Smooth muscle cell (in vitro differentiated cells): ENCODE data around the gene RPS6KB2. TPM values are rescaled to one million over a fixed set of nuclear protein-coding genes. Genes with fewer than 3 reads are reported as not detected.

Source experiments
- DNase-seq: peaks from one replicate; lab custom pipeline; 2025; ENCODE audit not compliant: unreplicated experiment; lab: John Stamatoyannopoulos, UW
- H2AFZ ChIP-seq: fragments of 200-600 bp; sonication (generic); 2 replicates; pipeline ENCODE4 v1.6.0; 2016; ENCODE audit warnings: antibody characterized with exemption, low read depth, mild to moderate bottlenecking
- H3F3A ChIP-seq: fragments of 200-600 bp; sonication (generic); 2 replicates; pipeline ENCODE4 v1.6.0; 2017; ENCODE audit warnings: antibody characterized with exemption, low read depth
- H3K27ac ChIP-seq: fragments of 200-600 bp; sonication (generic); 2 replicates; pipeline ENCODE4 v1.5.1; 2016; ENCODE audit warnings: low read depth, mild to moderate bottlenecking
- H3K27me3 ChIP-seq: fragments of 200-600 bp; sonication (generic); 2 replicates; pipeline ENCODE4 v1.6.1; 2016; ENCODE audit warnings: low read depth, mild to moderate bottlenecking
- H3K36me3 ChIP-seq: fragments of 200-600 bp; sonication (generic); 2 replicates; pipeline ENCODE4 v1.5.1; 2016; ENCODE audit warnings: low read depth
- H3K4me1 ChIP-seq: fragments of 200-600 bp; sonication (generic); 2 replicates; pipeline ENCODE4 v1.5.1; 2016; ENCODE audit warnings: low read depth
- H3K4me2 ChIP-seq: fragments of 200-600 bp; sonication (generic); 2 replicates; pipeline ENCODE4 v1.6.0; 2016; ENCODE audit warnings: mild to moderate bottlenecking
- H3K4me3 ChIP-seq: fragments of 200-600 bp; sonication (generic); 2 replicates; pipeline ENCODE4 v1.5.1; 2016; ENCODE audit warnings: mild to moderate bottlenecking
- H3K79me2 ChIP-seq: fragments of 200-600 bp; sonication (generic); 2 replicates; pipeline ENCODE4 v1.6.0; 2016; ENCODE audit warnings: low read depth, mild to moderate bottlenecking
- H3K9ac ChIP-seq: fragments of 200-600 bp; sonication (generic); 2 replicates; pipeline ENCODE4 v1.6.0; 2016; ENCODE audit warnings: low read depth
- H3K9me3 ChIP-seq: fragments of 200-600 bp; sonication (generic); replicated peaks from 2 replicates; pipeline ENCODE4 v1.5.1; 2016; ENCODE audit warnings: low read depth
- H4K20me1 ChIP-seq: fragments of 200-600 bp; sonication (generic); 2 replicates; pipeline ENCODE4 v1.6.0; 2016; ENCODE audit warnings: low read depth
- CTCF ChIP-seq: fragments of 200-600 bp; sonication (generic); IDR thresholded peaks from 2 replicates; pipeline ENCODE4 v1.5.1; 2017; ENCODE audit warnings: borderline replicate concordance, mild to moderate bottlenecking, antibody characterized with exemption; ENCODE audit not compliant: insufficient read depth, poor library complexity, severe bottlenecking
- WGBS: methylation state at CpG from one replicate; pipeline ENCODE4 v1.1.7; 2016; ENCODE audit warnings: low lambda C conversion rate; 5-methylcytosine and 5-hydroxymethylcytosine counted together
- polyA plus RNA-seq: library from polyadenylated mRNA; unstranded; fragments of >200 nt; fragmentation: Nextera tagmentation; extraction: Ambion mirVana; gene quantifications from 2 replicates; pipeline ENCODE4 v1.2.1, GENCODE V29; 2016
- total RNA-seq: library from RNA; depleted of rRNA; stranded (reverse); fragments of >200 nt; gene quantifications from 2 replicates; pipeline ENCODE4 v1.2.3, GENCODE V29; 2014

The RPS6KB2 gene
- total and polyA plus RNA-seq, 2 experiments from 2014 or later: 66.5 to 107 TPM

GRCh38 chr11:67429038-67429668, 859 bp downstream of the RPS6KB2 start:
- Histone ChIP-seq H3F3A (no peaks in the 10 kb centered on the region), H3K4me3 (peak overlapping the region; percentile 80), H3K4me1 (no peaks in the 10 kb centered on the region), H3K27me3 (no peaks in the 10 kb centered on the region), H3K27ac (peak overlapping the region; percentile 74), H3K4me2 (peak overlapping the region; percentile 99), H3K36me3 (no peaks in the 10 kb centered on the region), H3K9ac (peak overlapping the region; percentile 94), H2AFZ (no peak overlapping the region), H3K79me2 (peaks cover 24% of the 10 kb centered on the region), H3K9me3 (no peaks in the 10 kb centered on the region), H4K20me1 (no peaks in the 10 kb centered on the region)
- 59% methylated on average over 12 of the region's 12 CpGs for WGBS
- no peak for DNase-seq
- no peak for TF ChIP-seq CTCF

GRCh38 chr11:67429722-67430121, 1.4 kb downstream of the RPS6KB2 start:
- no peaks in the 10 kb centered on the region for H3K36me3 ChIP-seq
- no peak overlapping the region for H3K27ac ChIP-seq
- H3K4me1 ChIP-seq: no peaks in the 10 kb centered on the region
- H3F3A ChIP-seq: no peaks in the 10 kb centered on the region
- 96% methylated on average over 11 of the region's 11 CpGs for WGBS
- H3K9ac ChIP-seq: no peak overlapping the region
- TF ChIP-seq CTCF: no peak
- no peaks in the 10 kb centered on the region for H3K27me3 ChIP-seq
- H3K79me2 ChIP-seq: peaks cover 24% of the 10 kb centered on the region
- no peak overlapping the region for H3K4me2 ChIP-seq
- H3K9me3 ChIP-seq: no peaks in the 10 kb centered on the region
- H3K4me3 ChIP-seq: no peak overlapping the region
- no peaks in the 10 kb centered on the region for H4K20me1 ChIP-seq
- H2AFZ ChIP-seq: no peak overlapping the region
- DNase-seq: no peak

- WGBS: 98% methylated on average over 24 of the region's 24 CpGs
Measured at GRCh38 chr11:67431346-67432249, 3.3 kb downstream of the RPS6KB2 start.

More at GRCh38 chr11:67431346-67432249, 3.3 kb downstream of the RPS6KB2 start:
- Histone ChIP-seq H3K4me1 (no peaks in the 10 kb centered on the region), H3K4me3 (no peak overlapping the region), H3K4me2 (no peak overlapping the region), H2AFZ (no peak overlapping the region), H3K27ac (no peak overlapping the region), H3F3A (no peaks in the 10 kb centered on the region), H3K9ac (no peak overlapping the region), H3K9me3 (no peaks in the 10 kb centered on the region), H3K36me3 (no peaks in the 10 kb centered on the region), H4K20me1 (no peaks in the 10 kb centered on the region), H3K79me2 (peaks cover 24% of the 10 kb centered on the region), H3K27me3 (no peaks in the 10 kb centered on the region)
- no peak for TF ChIP-seq CTCF
- no peak for DNase-seq
